T-helper 2 cell treated with Interferon-gamma antibody and Interleukin-4, amounts not matched to agents 5 μg/mL and 100 μg/mL, for 36 hours (primary cell): ENCODE measurements around the gene SLC25A20.
A peak's percentile ranks its signal among the peaks of the same experiment; 100 is the strongest.

Experiments used
- DNase-seq: peaks from one replicate; pipeline ENCODE4 v3.0.0; 2021; ENCODE audit warnings: low spot score
- H3K27ac Mint-ChIP-seq: one replicate; pipeline ENCODE4 v1.8.0; 2021; ENCODE audit warnings: mild to moderate bottlenecking, mixed read lengths
- H3K27me3 Mint-ChIP-seq: one replicate; pipeline ENCODE4 v1.8.0; 2021; ENCODE audit warnings: low read depth, mixed read lengths
- H3K36me3 Mint-ChIP-seq: one replicate; pipeline ENCODE4 v1.8.0; 2021; ENCODE audit warnings: low read depth, mixed read lengths
- H3K4me1 Mint-ChIP-seq: one replicate; pipeline ENCODE4 v1.8.0; 2021; ENCODE audit warnings: low read depth, mixed read lengths
- H3K4me3 Mint-ChIP-seq: one replicate; pipeline ENCODE4 v1.8.0; 2022; ENCODE audit warnings: mild to moderate bottlenecking, moderate library complexity, mixed read lengths
- H3K9me3 Mint-ChIP-seq: one replicate; pipeline ENCODE4 v1.8.0; 2021; ENCODE audit warnings: mixed read lengths

SLC25A20 gene, protein sequence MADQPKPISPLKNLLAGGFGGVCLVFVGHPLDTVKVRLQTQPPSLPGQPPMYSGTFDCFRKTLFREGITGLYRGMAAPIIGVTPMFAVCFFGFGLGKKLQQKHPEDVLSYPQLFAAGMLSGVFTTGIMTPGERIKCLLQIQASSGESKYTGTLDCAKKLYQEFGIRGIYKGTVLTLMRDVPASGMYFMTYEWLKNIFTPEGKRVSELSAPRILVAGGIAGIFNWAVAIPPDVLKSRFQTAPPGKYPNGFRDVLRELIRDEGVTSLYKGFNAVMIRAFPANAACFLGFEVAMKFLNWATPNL

GRCh38 chr3:48898383-48899234, at the start of gene SLC25A20:
TSS of gene SLC25A20 (minus strand) at chr3:48898882. CDS start at chr3:48898794, 88 bp downstream.
- Mint-ChIP-seq H3K4me3 (peak within 1 kb of the TSS; percentile 95), H3K9me3 (no peaks in the 10 kb centered on the region), H3K4me1 (peaks cover 33% of the 10 kb centered on the region), H3K27me3 (no peaks in the 10 kb centered on the region), H3K36me3 (peaks cover 5% of the 10 kb centered on the region), H3K27ac (peak within 1 kb of the TSS; percentile 96)
- peak; percentile 94 for DNase-seq

GRCh38 chr3:48945891-48946549, 47.3 kb upstream of the SLC25A20 start:
- Mint-ChIP-seq H3K4me3 (no peak overlapping the region), H3K9me3 (no peaks in the 10 kb centered on the region), H3K4me1 (peaks cover 25% of the 10 kb centered on the region), H3K36me3 (peaks cover 17% of the 10 kb centered on the region), H3K27me3 (no peaks in the 10 kb centered on the region), H3K27ac (no peak overlapping the region)
- DNase-seq = no peak

- no peaks in the 10 kb centered on the region for H3K9me3 Mint-ChIP-seq
- no peaks in the 10 kb centered on the region for H3K27me3 Mint-ChIP-seq
- peaks cover 17% of the 10 kb centered on the region for H3K36me3 Mint-ChIP-seq
- H3K27ac Mint-ChIP-seq = peak overlapping the region; percentile 41
- peaks cover 25% of the 10 kb centered on the region for H3K4me1 Mint-ChIP-seq
- peak overlapping the region; percentile 10 for H3K4me3 Mint-ChIP-seq
- DNase-seq = no peak
Measured at GRCh38 chr3:48945432-48945831, 46.8 kb upstream of the SLC25A20 start.

GRCh38 chr3:48938689-48939088, 40.0 kb upstream of the SLC25A20 start:
- H3K4me3 Mint-ChIP-seq = no peak overlapping the region
- no peaks in the 10 kb centered on the region for H3K9me3 Mint-ChIP-seq
- DNase-seq = no peak
- H3K4me1 Mint-ChIP-seq = peaks cover 31% of the 10 kb centered on the region
- peak overlapping the region; percentile 52 for H3K27ac Mint-ChIP-seq
- H3K36me3 Mint-ChIP-seq = peaks cover 46% of the 10 kb centered on the region
- no peaks in the 10 kb centered on the region for H3K27me3 Mint-ChIP-seq

- Mint-ChIP-seq H3K27ac (no peak overlapping the region), H3K36me3 (peaks cover 44% of the 10 kb centered on the region), H3K9me3 (no peaks in the 10 kb centered on the region), H3K27me3 (no peaks in the 10 kb centered on the region), H3K4me1 (peaks cover 29% of the 10 kb centered on the region), H3K4me3 (no peak overlapping the region)
- DNase-seq = no peak
Measured at GRCh38 chr3:48938156-48938555, 39.5 kb upstream of the SLC25A20 start.

DNA sequence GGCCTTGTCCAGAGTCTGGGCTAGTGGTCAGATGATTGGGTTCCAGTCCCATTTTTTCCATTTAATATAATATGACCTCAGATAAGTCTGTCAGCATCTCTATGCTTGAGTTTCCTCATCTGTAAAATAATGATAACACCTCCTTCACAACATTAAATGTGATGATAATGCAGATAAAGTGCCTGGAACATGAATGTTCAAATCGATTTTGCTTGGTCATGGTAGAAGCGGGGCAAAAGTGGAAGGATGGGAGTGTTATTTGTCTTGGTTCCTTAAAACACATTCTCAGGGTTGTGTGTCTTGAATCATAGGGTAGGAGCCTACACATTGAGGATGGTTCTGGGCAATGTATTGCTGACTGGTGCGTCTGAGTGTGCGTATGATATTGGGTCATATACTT, 36.8 kb upstream of the SLC25A20 start:
- no peak for DNase-seq
- H3K4me1 Mint-ChIP-seq = peaks cover 38% of the 10 kb centered on the region
- H3K27me3 Mint-ChIP-seq = no peaks in the 10 kb centered on the region
- H3K4me3 Mint-ChIP-seq = no peak overlapping the region
- H3K9me3 Mint-ChIP-seq = no peaks in the 10 kb centered on the region
- no peak overlapping the region for H3K27ac Mint-ChIP-seq
- peaks cover 56% of the 10 kb centered on the region for H3K36me3 Mint-ChIP-seq

GRCh38 chr3:48934333-48934991, 35.8 kb upstream of the SLC25A20 start:
- no peak overlapping the region for H3K27ac Mint-ChIP-seq
- no peaks in the 10 kb centered on the region for H3K27me3 Mint-ChIP-seq
- H3K9me3 Mint-ChIP-seq = no peaks in the 10 kb centered on the region
- DNase-seq = no peak
- peaks cover 63% of the 10 kb centered on the region for H3K36me3 Mint-ChIP-seq
- peaks cover 46% of the 10 kb centered on the region for H3K4me1 Mint-ChIP-seq
- H3K4me3 Mint-ChIP-seq = no peak overlapping the region

GRCh38 chr3:48931944-48932580, 33.4 kb upstream of the SLC25A20 start:
- peak overlapping the region; percentile 42 for H3K27ac Mint-ChIP-seq
- no peak overlapping the region for H3K4me3 Mint-ChIP-seq
- H3K36me3 Mint-ChIP-seq = peaks cover 71% of the 10 kb centered on the region
- peaks cover 57% of the 10 kb centered on the region for H3K4me1 Mint-ChIP-seq
- DNase-seq = peak; percentile 21
- no peaks in the 10 kb centered on the region for H3K9me3 Mint-ChIP-seq
- H3K27me3 Mint-ChIP-seq = no peaks in the 10 kb centered on the region

DNA sequence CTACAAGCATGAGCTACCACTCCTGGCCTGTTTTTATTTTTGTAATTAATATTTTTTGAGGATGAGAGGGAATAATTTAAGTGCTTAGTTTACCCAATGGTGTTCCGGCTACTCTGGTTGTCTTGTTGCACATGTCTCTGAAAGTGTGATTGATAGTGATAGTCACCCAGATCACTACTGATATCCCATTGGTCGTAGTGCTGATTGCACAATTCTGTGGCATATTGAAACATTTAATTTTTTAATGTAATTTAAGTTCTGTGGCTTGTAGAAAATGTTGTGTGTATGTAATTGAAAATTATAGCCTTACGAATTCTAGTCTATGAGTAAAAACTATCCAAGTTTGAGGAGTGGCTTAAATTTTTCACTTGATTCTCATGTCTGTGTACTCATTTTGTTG, 31.9 kb upstream of the SLC25A20 start:
- no peak for DNase-seq
- Mint-ChIP-seq H3K27ac (no peak overlapping the region), H3K36me3 (peaks cover 75% of the 10 kb centered on the region), H3K27me3 (no peaks in the 10 kb centered on the region), H3K4me1 (peaks cover 64% of the 10 kb centered on the region), H3K4me3 (no peak overlapping the region), H3K9me3 (no peaks in the 10 kb centered on the region)

DNA sequence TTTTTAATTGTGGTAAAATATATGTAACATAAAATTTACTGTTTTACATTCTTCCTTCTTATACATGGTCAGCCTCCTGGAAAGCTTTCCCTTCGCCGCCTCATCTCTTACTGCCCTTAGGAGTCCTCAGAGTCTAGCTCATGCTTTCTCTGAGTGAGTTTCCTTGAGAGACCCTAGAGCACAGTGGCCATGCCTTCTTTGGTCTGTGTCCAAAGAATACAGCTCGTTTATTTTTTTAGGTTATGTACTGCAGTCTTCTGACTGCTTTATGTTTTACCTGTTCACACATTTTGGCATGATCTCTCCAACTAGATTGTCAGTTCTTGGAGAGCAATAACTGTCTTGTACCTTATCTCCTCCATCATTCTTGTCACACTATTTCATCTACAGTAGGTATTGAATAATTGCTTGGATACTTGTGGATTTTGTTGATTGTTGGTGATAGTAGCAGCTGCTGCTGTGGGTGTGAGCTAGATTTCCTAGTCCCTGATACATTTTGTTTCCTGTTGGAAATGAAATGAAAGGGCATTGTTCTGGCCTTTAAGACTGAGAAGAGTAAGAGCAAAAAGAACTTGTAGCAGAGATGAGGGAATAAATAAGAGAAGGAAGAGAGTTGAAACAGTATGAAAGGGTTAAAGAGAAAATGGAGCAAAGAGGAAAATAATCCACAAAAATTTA, 30.8 kb upstream of the SLC25A20 start:
- peaks cover 59% of the 10 kb centered on the region for H3K4me1 Mint-ChIP-seq
- H3K27ac Mint-ChIP-seq = peak overlapping the region; percentile 65
- no peaks in the 10 kb centered on the region for H3K9me3 Mint-ChIP-seq
- H3K4me3 Mint-ChIP-seq = peak overlapping the region; percentile 70
- DNase-seq = no peak
- H3K27me3 Mint-ChIP-seq = no peaks in the 10 kb centered on the region
- peaks cover 74% of the 10 kb centered on the region for H3K36me3 Mint-ChIP-seq

DNA sequence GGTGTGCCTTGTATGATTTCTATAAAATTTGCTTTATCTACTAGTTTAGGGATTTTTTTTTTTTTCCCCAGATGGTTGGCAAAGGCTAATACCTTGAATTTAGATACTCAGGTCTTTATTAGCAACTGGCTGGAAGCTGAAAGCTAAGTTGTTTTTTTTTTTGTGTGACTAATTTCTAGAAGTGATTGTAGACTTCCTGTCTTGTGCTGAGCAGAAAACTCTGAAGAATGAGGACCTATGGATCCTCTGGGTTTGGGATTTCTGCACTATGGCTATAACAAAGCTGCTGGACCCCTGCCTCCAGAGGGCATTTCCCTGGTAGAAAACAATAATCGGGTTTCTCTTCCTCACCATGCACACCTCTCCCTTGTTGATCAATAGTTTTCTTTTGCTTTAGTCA, 30.0 kb upstream of the SLC25A20 start:
- DNase-seq = no peak
- H3K36me3 Mint-ChIP-seq = peaks cover 71% of the 10 kb centered on the region
- H3K4me3 Mint-ChIP-seq = peak overlapping the region; percentile 69
- H3K27me3 Mint-ChIP-seq = no peaks in the 10 kb centered on the region
- no peaks in the 10 kb centered on the region for H3K9me3 Mint-ChIP-seq
- peaks cover 56% of the 10 kb centered on the region for H3K4me1 Mint-ChIP-seq
- peak overlapping the region; percentile 72 for H3K27ac Mint-ChIP-seq

DNA sequence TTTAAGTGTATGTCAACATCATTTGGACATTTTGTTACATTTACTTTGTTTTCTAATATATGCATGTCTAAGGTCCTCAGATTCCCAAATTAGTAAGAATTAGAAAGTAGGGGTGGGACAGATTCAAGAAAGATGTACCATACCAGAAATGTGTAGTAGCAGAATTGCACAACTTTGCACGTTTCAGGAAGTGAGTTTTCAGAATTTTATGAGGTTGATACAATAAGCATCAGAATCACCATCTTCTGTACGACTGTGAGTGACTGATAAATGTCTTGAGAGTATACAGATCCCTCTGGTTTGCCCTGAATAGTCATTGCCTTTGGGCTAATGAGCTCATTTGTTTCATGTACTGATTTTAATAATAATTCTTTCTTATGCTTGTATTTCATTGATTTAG, 29.2 kb upstream of the SLC25A20 start:
- no peaks in the 10 kb centered on the region for H3K27me3 Mint-ChIP-seq
- H3K4me3 Mint-ChIP-seq = peak overlapping the region; percentile 69
- peaks cover 56% of the 10 kb centered on the region for H3K4me1 Mint-ChIP-seq
- DNase-seq = no peak
- no peaks in the 10 kb centered on the region for H3K9me3 Mint-ChIP-seq
- peaks cover 71% of the 10 kb centered on the region for H3K36me3 Mint-ChIP-seq
- peak overlapping the region; percentile 55 for H3K27ac Mint-ChIP-seq
